IMR-90 (cell line): ENCODE results near the gene PCED1B. TPM values are rescaled to one million over a fixed set of nuclear protein-coding genes. Genes with fewer than 3 reads are reported as not detected.

Experiments
- ATAC-seq: fragments of 200-7000 bp; cut with Tn5 transposase; 2 replicates; pipeline ENCODE4 v1.9.1; 2020; ENCODE audit warnings: low read depth, mild to moderate bottlenecking, moderate library complexity
- BruUV-seq: library from RNA; stranded (reverse); fragments of 400-500 nt; replicated peaks from 2 replicates; lab custom pipeline; 2021; lab: Mats Ljungman, UMichigan
- CTCF ChIA-PET: fragments of 300-600 bp; formaldehyde crosslinking; extraction: SDS; loops from one replicate; lab custom pipeline; 2021; ENCODE audit warnings: antibody characterized with exemption; lab: Yijun Ruan, JAX
- POLR2A ChIA-PET: fragments of 300-600 bp; sonication (Branson Sonifier 250); formaldehyde crosslinking; loops from one replicate; lab custom pipeline; 2022; ENCODE audit warnings: antibody characterized with exemption; ENCODE audit not compliant: unreplicated experiment; lab: Charles Lee
- DNase-seq: peaks from one replicate; pipeline ENCODE4 v3.0.0; 2013
- H2AFZ ChIP-seq: replicated peaks from 2 replicates; pipeline ENCODE3; 2013; ENCODE audit warnings: low read length, mild to moderate bottlenecking; ENCODE audit not compliant: poor library complexity
- H2AK5ac ChIP-seq: 2 replicates; pipeline ENCODE4 v1.6.1; 2013; ENCODE audit warnings: low read depth, low read length, inconsistent platforms
- H2AK9ac ChIP-seq: replicated peaks from 2 replicates; pipeline ENCODE3; 2013; ENCODE audit warnings: mild to moderate bottlenecking, low read depth, low read length, moderate library complexity; ENCODE audit not compliant: poor library complexity
- H2BK120ac ChIP-seq: 2 replicates; pipeline ENCODE4 v1.6.1; 2013; ENCODE audit warnings: low read depth, low read length, inconsistent platforms
- H2BK15ac ChIP-seq: 3 replicates; pipeline ENCODE4 v1.6.1; 2013; ENCODE audit warnings: low read depth, low read length, inconsistent platforms
- H2BK20ac ChIP-seq: 2 replicates; pipeline ENCODE4 v1.6.1; 2013; ENCODE audit warnings: low read depth, mild to moderate bottlenecking, inconsistent platforms, low read length, moderate library complexity
- H2BK5ac ChIP-seq: 2 replicates; pipeline ENCODE4 v1.6.1; 2013; ENCODE audit warnings: mild to moderate bottlenecking, low read depth, low read length, inconsistent platforms; ENCODE audit not compliant: poor library complexity, severe bottlenecking
- H3K14ac ChIP-seq: replicated peaks from 2 replicates; pipeline ENCODE4 v1.6.1; 2013; ENCODE audit warnings: low read depth, low read length, inconsistent platforms
- H3K18ac ChIP-seq: 2 replicates; pipeline ENCODE4 v1.6.1; 2013; ENCODE audit warnings: low read depth, low read length, control low read depth
- H3K23ac ChIP-seq: 2 replicates; pipeline ENCODE4 v1.6.1; 2013; ENCODE audit warnings: low read depth, low read length, inconsistent platforms
- H3K27ac ChIP-seq: 2 replicates; pipeline ENCODE4 v1.5.1; 2013; ENCODE audit warnings: mild to moderate bottlenecking, control low read depth, low read length; ENCODE audit not compliant: insufficient read depth
- H3K27me3 ChIP-seq: 2 replicates; pipeline ENCODE4 v1.6.1; 2013; ENCODE audit warnings: low read length; ENCODE audit not compliant: control insufficient read depth, insufficient read depth
- H3K36me3 ChIP-seq: 2 replicates; pipeline ENCODE4 v1.6.1; 2013; ENCODE audit warnings: low read length, mixed read lengths; ENCODE audit not compliant: control insufficient read depth, insufficient read depth
- H3K4ac ChIP-seq: 2 replicates; pipeline ENCODE4 v1.6.1; 2013; ENCODE audit warnings: low read depth, low read length, inconsistent platforms
- H3K4me1 ChIP-seq: 2 replicates; pipeline ENCODE4 v1.6.1; 2013; ENCODE audit warnings: low read length, mixed read lengths; ENCODE audit not compliant: control insufficient read depth, insufficient read depth
- H3K4me2 ChIP-seq: 2 replicates; pipeline ENCODE4 v1.6.1; 2013; ENCODE audit warnings: low read depth, mild to moderate bottlenecking, control low read depth, low read length, moderate library complexity
- H3K4me3 ChIP-seq: 2 replicates; pipeline ENCODE4 v1.5.1; 2013; ENCODE audit warnings: low read depth, mild to moderate bottlenecking, control low read depth, low read length, moderate library complexity; ENCODE audit not compliant: insufficient read depth
- H3K56ac ChIP-seq: 2 replicates; pipeline ENCODE4 v1.6.1; 2013; ENCODE audit warnings: low read length, inconsistent platforms; ENCODE audit not compliant: insufficient read depth; ENCODE audit errors: extremely low read depth
- H3K79me1 ChIP-seq, 2 experiments: 2 replicates each; pipeline ENCODE4 v1.6.1; 2013; ENCODE audit warnings: low read length in 2 of 2, inconsistent platforms in 1 of 2, low read depth in 1 of 2
- H3K9ac ChIP-seq: 2 replicates; pipeline ENCODE4 v1.6.1; 2013; ENCODE audit warnings: low read depth, low read length, control low read depth
- H3K9me1 ChIP-seq: 2 replicates; pipeline ENCODE4 v1.6.1; 2013; ENCODE audit warnings: low read length, inconsistent platforms; ENCODE audit not compliant: insufficient read depth
- H3K9me3 ChIP-seq: 2 replicates; pipeline ENCODE4 v1.6.1; 2013; ENCODE audit warnings: low read length; ENCODE audit not compliant: control insufficient read depth, insufficient read depth
- H4K20me1 ChIP-seq: 2 replicates; pipeline ENCODE4 v1.6.1; 2013; ENCODE audit warnings: low read length, inconsistent platforms; ENCODE audit not compliant: insufficient read depth
- H4K5ac ChIP-seq: 2 replicates; pipeline ENCODE4 v1.6.1; 2013; ENCODE audit warnings: mild to moderate bottlenecking, low read depth, low read length, control low read depth
- H4K8ac ChIP-seq, 2 experiments: 2 replicates each; pipeline ENCODE4 v1.6.1; 2013; ENCODE audit warnings: low read depth in 2 of 2, low read length in 2 of 2, control low read depth in 1 of 2, inconsistent platforms in 1 of 2
- H4K91ac ChIP-seq: 2 replicates; pipeline ENCODE4 v1.6.1; 2013; ENCODE audit warnings: low read depth, low read length, inconsistent platforms; ENCODE audit not compliant: insufficient read depth
- BHLHE40 ChIP-seq: fragments of 150-350 bp; IDR thresholded peaks from 2 replicates; pipeline ENCODE4 v1.6.1; 2016; ENCODE audit warnings: mild to moderate bottlenecking, low read depth, low read length
- CEBPB ChIP-seq: IDR thresholded peaks from 2 replicates; pipeline ENCODE4 v1.6.1; 2012; ENCODE audit warnings: low read depth, low read length, improper control_type of control experiment
- CHD1 ChIP-seq: IDR thresholded peaks from 2 replicates; pipeline ENCODE4 v1.6.1; 2012; ENCODE audit warnings: low read depth, low read length, improper control_type of control experiment
- FOS ChIP-seq: fragments of 150-350 bp; IDR thresholded peaks from 2 replicates; pipeline ENCODE4 v1.6.1; 2016; ENCODE audit warnings: low read depth, low read length
- MAFK ChIP-seq: IDR thresholded peaks from 2 replicates; pipeline ENCODE4 v1.6.1; 2012; ENCODE audit warnings: low read depth, low read length, improper control_type of control experiment
- MAZ ChIP-seq: IDR thresholded peaks from 2 replicates; pipeline ENCODE4 v1.6.1; 2012; ENCODE audit warnings: low read depth, mild to moderate bottlenecking, low read length, improper control_type of control experiment, moderate library complexity, borderline replicate concordance
- MXI1 ChIP-seq: IDR thresholded peaks from 2 replicates; pipeline ENCODE4 v1.6.1; 2012; ENCODE audit warnings: low read depth, mild to moderate bottlenecking, low read length, moderate library complexity, borderline replicate concordance
- NFE2L2 ChIP-seq: fragments of 150-350 bp; IDR thresholded peaks from 2 replicates; pipeline ENCODE4 v1.6.1; 2016; ENCODE audit warnings: low read depth, mild to moderate bottlenecking, low read length
- POLR2A ChIP-seq: IDR thresholded peaks from 2 replicates; pipeline ENCODE4 v1.6.1; 2012; ENCODE audit warnings: mild to moderate bottlenecking, low read depth, low read length
- RAD21 ChIP-seq: IDR thresholded peaks from 2 replicates; pipeline ENCODE4 v1.6.1; 2012; ENCODE audit warnings: low read length, improper control_type of control experiment
- RCOR1 ChIP-seq: IDR thresholded peaks from 2 replicates; pipeline ENCODE4 v1.6.1; 2012; ENCODE audit warnings: mild to moderate bottlenecking, low read length, improper control_type of control experiment; ENCODE audit not compliant: insufficient replicate concordance
- RFX5 ChIP-seq: IDR thresholded peaks from 2 replicates; pipeline ENCODE4 v1.8.0; 2012; ENCODE audit warnings: low read depth, mild to moderate bottlenecking, low read length, moderate library complexity
- SMC3 ChIP-seq: fragments of 150-350 bp; IDR thresholded peaks from 2 replicates; pipeline ENCODE4 v1.6.1; 2016; ENCODE audit warnings: low read depth, mild to moderate bottlenecking, antibody characterized with exemption, low read length, moderate library complexity
- WGBS, 2 experiments: methylation state at CpG; one replicate each; pipeline versions ENCODE4 v1.1.5 to v1.1.7; 2013; ENCODE audit warnings: missing lambda C conversion rate in 2 of 2; ENCODE audit not compliant: insufficient read length in 1 of 2; ENCODE audit errors: extremely low coverage in 2 of 2; 5-methylcytosine and 5-hydroxymethylcytosine counted together
- dilution Hi-C: fragments of 300-500 bp; cut with HindIII; formaldehyde crosslinking; loops from one replicate; pipeline ENCODE4 v1.14.3; 2018; ENCODE audit warnings: low sequenced_read_pairs; ENCODE audit not compliant: unreplicated experiment
- in situ Hi-C: fragments of 300-500 bp; cut with MboI; formaldehyde crosslinking; loops from 3 replicates; pipeline ENCODE4 v1.14.3; 2019; ENCODE audit warnings: low sequenced_read_pairs, inconsistent platforms, mixed read lengths
- intact Hi-C: fragments of 100-400 bp; cut with micrococcal nuclease; formaldehyde crosslinking; loops from 2 replicates; pipeline ENCODE4 v1.10.0; 2022
- polyA plus RNA-seq, 3 experiments: library from polyadenylated mRNA; depleted of rRNA; stranded (reverse); fragments of >200 nt; gene quantifications; 2 replicates each; pipeline ENCODE4 v1.2.3, GENCODE V29; 2012; ENCODE audit warnings: low replicate concordance in 1 of 3
- total RNA-seq: library from RNA; depleted of rRNA; stranded (reverse); fragments of >200 nt; gene quantifications from 2 replicates; pipeline ENCODE4 v1.2.3, GENCODE V29; 2012
- TF ChIP-seq, protein P1 (sequence below): fragments of 150-350 bp; IDR thresholded peaks from 2 replicates; pipeline ENCODE4 v1.6.1; 2016; ENCODE audit warnings: low read depth, mild to moderate bottlenecking, low read length, moderate library complexity, borderline replicate concordance
- TF ChIP-seq, protein P2 (sequence below): fragments of 150-350 bp; IDR thresholded peaks from 2 replicates; pipeline ENCODE4 v1.6.1; 2017; ENCODE audit warnings: mild to moderate bottlenecking, antibody characterized with exemption, low read length, low read depth
- TF ChIP-seq, protein P3 (sequence below): conservative IDR thresholded peaks from 2 replicates; pipeline ENCODE4 v1.5.1; 2012; ENCODE audit warnings: mild to moderate bottlenecking, low read depth, low read length, improper control_type of control experiment

PCED1B gene
- total and polyA plus RNA-seq, 2 of the 4 experiments (the other 2 are of a cell fraction), result 0.36 to 2.6 TPM

DNA sequence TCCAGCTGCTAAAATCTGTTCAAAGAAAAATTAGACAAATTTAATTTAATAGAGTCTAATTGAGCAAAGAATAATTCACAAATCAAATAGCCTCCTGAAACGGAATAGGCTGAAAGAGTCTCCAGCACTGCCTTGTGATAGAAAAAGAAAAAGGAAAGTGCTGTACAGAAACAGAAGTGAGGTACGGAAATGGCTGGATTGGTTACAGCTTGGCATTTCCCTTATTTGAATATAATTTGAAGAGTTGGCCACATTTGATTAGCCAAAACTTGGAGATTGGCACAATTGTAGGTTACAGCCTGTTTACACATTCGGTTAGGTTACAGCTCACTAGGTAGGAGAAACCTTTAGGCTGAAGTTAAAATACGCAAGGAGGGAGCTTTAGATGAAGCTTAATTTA is 24.8 kb upstream of the PCED1B start:
- no peak overlapping the region for H3K23ac ChIP-seq
- no peak overlapping the region for H3K56ac ChIP-seq
- dilution Hi-C loops, result no loop called here
- H3K18ac ChIP-seq, result no peak overlapping the region
- no peaks in the 10 kb centered on the region for H3K9me1 ChIP-seq
- H3K79me1 ChIP-seq, result no peaks in the 10 kb centered on the region
- no peak overlapping the region for H2BK120ac ChIP-seq
- H3K4me1 ChIP-seq, result no peaks in the 10 kb centered on the region
- no TSS peak for BruUV-seq
- no peak overlapping the region for H2AK9ac ChIP-seq
- TF ChIP-seq CHD1 (no peak), SMC3 (no peak), NFE2L2 (no peak), POLR2A (no peak), MXI1 (no peak), MAFK (no peak), BHLHE40 (no peak), RFX5 (no peak), CEBPB (no peak), MAZ (no peak), FOS (no peak), RAD21 (no peak), RCOR1 (no peak)
- TF ChIP-seq, protein P1, sequence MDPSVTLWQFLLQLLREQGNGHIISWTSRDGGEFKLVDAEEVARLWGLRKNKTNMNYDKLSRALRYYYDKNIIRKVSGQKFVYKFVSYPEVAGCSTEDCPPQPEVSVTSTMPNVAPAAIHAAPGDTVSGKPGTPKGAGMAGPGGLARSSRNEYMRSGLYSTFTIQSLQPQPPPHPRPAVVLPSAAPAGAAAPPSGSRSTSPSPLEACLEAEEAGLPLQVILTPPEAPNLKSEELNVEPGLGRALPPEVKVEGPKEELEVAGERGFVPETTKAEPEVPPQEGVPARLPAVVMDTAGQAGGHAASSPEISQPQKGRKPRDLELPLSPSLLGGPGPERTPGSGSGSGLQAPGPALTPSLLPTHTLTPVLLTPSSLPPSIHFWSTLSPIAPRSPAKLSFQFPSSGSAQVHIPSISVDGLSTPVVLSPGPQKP, result no peak
- TF ChIP-seq, protein P2, sequence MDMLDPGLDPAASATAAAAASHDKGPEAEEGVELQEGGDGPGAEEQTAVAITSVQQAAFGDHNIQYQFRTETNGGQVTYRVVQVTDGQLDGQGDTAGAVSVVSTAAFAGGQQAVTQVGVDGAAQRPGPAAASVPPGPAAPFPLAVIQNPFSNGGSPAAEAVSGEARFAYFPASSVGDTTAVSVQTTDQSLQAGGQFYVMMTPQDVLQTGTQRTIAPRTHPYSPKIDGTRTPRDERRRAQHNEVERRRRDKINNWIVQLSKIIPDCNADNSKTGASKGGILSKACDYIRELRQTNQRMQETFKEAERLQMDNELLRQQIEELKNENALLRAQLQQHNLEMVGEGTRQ, result no peak
- TF ChIP-seq, protein P3, sequence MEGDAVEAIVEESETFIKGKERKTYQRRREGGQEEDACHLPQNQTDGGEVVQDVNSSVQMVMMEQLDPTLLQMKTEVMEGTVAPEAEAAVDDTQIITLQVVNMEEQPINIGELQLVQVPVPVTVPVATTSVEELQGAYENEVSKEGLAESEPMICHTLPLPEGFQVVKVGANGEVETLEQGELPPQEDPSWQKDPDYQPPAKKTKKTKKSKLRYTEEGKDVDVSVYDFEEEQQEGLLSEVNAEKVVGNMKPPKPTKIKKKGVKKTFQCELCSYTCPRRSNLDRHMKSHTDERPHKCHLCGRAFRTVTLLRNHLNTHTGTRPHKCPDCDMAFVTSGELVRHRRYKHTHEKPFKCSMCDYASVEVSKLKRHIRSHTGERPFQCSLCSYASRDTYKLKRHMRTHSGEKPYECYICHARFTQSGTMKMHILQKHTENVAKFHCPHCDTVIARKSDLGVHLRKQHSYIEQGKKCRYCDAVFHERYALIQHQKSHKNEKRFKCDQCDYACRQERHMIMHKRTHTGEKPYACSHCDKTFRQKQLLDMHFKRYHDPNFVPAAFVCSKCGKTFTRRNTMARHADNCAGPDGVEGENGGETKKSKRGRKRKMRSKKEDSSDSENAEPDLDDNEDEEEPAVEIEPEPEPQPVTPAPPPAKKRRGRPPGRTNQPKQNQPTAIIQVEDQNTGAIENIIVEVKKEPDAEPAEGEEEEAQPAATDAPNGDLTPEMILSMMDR, result no peak
- no peak overlapping the region for H4K8ac ChIP-seq
- no CpG with 5 or more reads among the region's 4 CpGs for WGBS, 2 experiments
- POLR2A ChIA-PET, result no interaction called here
- H4K91ac ChIP-seq, result no peak overlapping the region
- H2BK15ac ChIP-seq, result no peak overlapping the region
- H4K20me1 ChIP-seq, result no peaks in the 10 kb centered on the region
- no peak overlapping the region for H3K27ac ChIP-seq
- H3K9ac ChIP-seq, result no peak overlapping the region
- intact Hi-C loops, result no loop called here
- DNase-seq, result no peak
- H3K9me3 ChIP-seq, result peaks cover 14% of the 10 kb centered on the region
- CTCF ChIA-PET, result no interaction called here
- H2BK20ac ChIP-seq, result no peak overlapping the region
- H3K14ac ChIP-seq, result no peak overlapping the region
- H3K4me2 ChIP-seq, result no peak overlapping the region
- no peak overlapping the region for H4K5ac ChIP-seq
- no peak overlapping the region for H2AK5ac ChIP-seq
- no peaks in the 10 kb centered on the region for H3K36me3 ChIP-seq
- ATAC-seq, result no peak
- in situ Hi-C loops, result no loop called here
- H3K4me3 ChIP-seq, result no peak overlapping the region
- no peaks in the 10 kb centered on the region for H3K27me3 ChIP-seq
- H3K4ac ChIP-seq, result no peak overlapping the region
- no peak overlapping the region for H2AFZ ChIP-seq
- no peak overlapping the region for H2BK5ac ChIP-seq
